Naive thymus-derived CD4-positive, alpha-beta T cell (primary cell): Measurements from ENCODE around the gene BCORL1. TPM values are rescaled to one million over a fixed set of nuclear protein-coding genes. Genes with fewer than 3 reads are reported as not detected.
A peak's percentile ranks its signal among the peaks of the same experiment; 100 is the strongest.

ENCODE experiments used
- ATAC-seq: fragments of 150-1000 bp; cut with Tn5 transposase; 2 replicates; pipeline ENCODE4 v1.10.0; 2021; ENCODE audit warnings: mild to moderate bottlenecking, moderate library complexity
- CTCF ChIA-PET: fragments of 350-600 bp; sonication (Branson Sonifier 250); formaldehyde crosslinking; loops from one replicate; lab custom pipeline; 2021; ENCODE audit warnings: antibody characterized with exemption; lab: Charles Lee
- POLR2A ChIA-PET: fragments of 350-600 bp; sonication (Branson Sonifier 250); formaldehyde crosslinking; loops from one replicate; lab custom pipeline; 2021; ENCODE audit warnings: antibody characterized with exemption, inconsistent platforms; lab: Charles Lee
- DNase-seq, 9 donors: peaks; one replicate each; pipeline versions ENCODE4 v3.0.0 to v3.0.0-alpha.2; 2020 to 2022; ENCODE audit warnings: mixed read lengths in 1 of 9
- H3K27ac ChIP-seq: one replicate; pipeline ENCODE4 v1.7.0; 2013; ENCODE audit warnings: mild to moderate bottlenecking, low read depth, low read length, moderate library complexity
- H3K27me3 ChIP-seq, 2 donors: one replicate each; pipeline ENCODE4 v1.7.0; 2013; ENCODE audit warnings: low read length in 2 of 2, mild to moderate bottlenecking in 2 of 2, moderate library complexity in 2 of 2; ENCODE audit not compliant: control insufficient read depth in 2 of 2, insufficient read depth in 2 of 2
- H3K36me3 ChIP-seq, 3 experiments: 1 replicate in 2 of 3; 2 replicates in 1 of 3; pipeline ENCODE4 v1.7.0; 2013; ENCODE audit warnings: low read length in 3 of 3, mild to moderate bottlenecking in 3 of 3, moderate library complexity in 1 of 3; ENCODE audit not compliant: insufficient read depth in 3 of 3, control insufficient read depth in 2 of 3
- H3K4me1 ChIP-seq, 2 donors: one replicate each; pipeline ENCODE4 v1.7.0; 2013; ENCODE audit warnings: low read length in 2 of 2, mild to moderate bottlenecking in 2 of 2, moderate library complexity in 1 of 2; ENCODE audit not compliant: control insufficient read depth in 2 of 2, insufficient read depth in 2 of 2
- H3K4me3 ChIP-seq: 2 replicates; pipeline ENCODE4 v1.7.0; 2013; ENCODE audit warnings: mild to moderate bottlenecking, low read length
- H3K9me3 ChIP-seq, 3 experiments: 1 replicate in 2 of 3; 2 replicates in 1 of 3; pipeline ENCODE4 v1.7.0; 2013; ENCODE audit warnings: low read length in 3 of 3; ENCODE audit not compliant: control insufficient read depth in 2 of 3
- H3K27ac Mint-ChIP-seq, 9 donors: one replicate each; pipeline ENCODE4 v1.8.0; 2020 to 2022; ENCODE audit warnings: mixed read lengths in 9 of 9, mild to moderate bottlenecking in 8 of 9, moderate library complexity in 5 of 9, inconsistent platforms in 2 of 9
- H3K27me3 Mint-ChIP-seq, 5 donors: one replicate each; pipeline ENCODE4 v1.8.0; 2021 to 2022; ENCODE audit warnings: mixed read lengths in 5 of 5, mild to moderate bottlenecking in 1 of 5
- H3K36me3 Mint-ChIP-seq, 5 donors: one replicate each; pipeline ENCODE4 v1.8.0; 2020 to 2022; ENCODE audit warnings: mixed read lengths in 5 of 5, mild to moderate bottlenecking in 3 of 5, inconsistent platforms in 1 of 5
- H3K4me1 Mint-ChIP-seq, 7 donors: one replicate each; pipeline ENCODE4 v1.8.0; 2020 to 2022; ENCODE audit warnings: mixed read lengths in 7 of 7, mild to moderate bottlenecking in 3 of 7, inconsistent platforms in 1 of 7
- H3K4me3 Mint-ChIP-seq, 10 donors: one replicate each; pipeline ENCODE4 v1.8.0; 2020 to 2022; ENCODE audit warnings: mild to moderate bottlenecking in 10 of 10, mixed read lengths in 10 of 10, moderate library complexity in 6 of 10, inconsistent platforms in 2 of 10
- H3K9me3 Mint-ChIP-seq, 11 donors: one replicate each; pipeline ENCODE4 v1.8.0; 2020 to 2022; ENCODE audit warnings: mixed read lengths in 11 of 11, mild to moderate bottlenecking in 4 of 11, inconsistent platforms in 1 of 11, moderate library complexity in 1 of 11
- intact Hi-C, 2 donors: fragments of 100-400 bp; cut with micrococcal nuclease; formaldehyde crosslinking; loops; one replicate each; pipeline ENCODE4 v1.15.1; 2023
- polyA plus RNA-seq, 2 donors: library from polyadenylated mRNA; unstranded; fragments of 300-500 nt; fragmentation: Illumina TruSeq; gene quantifications; one replicate each; pipeline ENCODE4 v1.2.3, GENCODE V29; 2021
- total RNA-seq, 6 experiments: library from RNA in 5 of 6; stranded (reverse) in 5 of 6; gene quantifications; 1 replicate in 5 of 6; 2 replicates in 1 of 6; pipeline ENCODE4 v1.2.3 and lab custom pipeline; 2021 to 2026

The BCORL1 gene
- total and polyA plus RNA-seq, 7 experiments from 2014 or later, result 0.64 to 8.9 (median 7.4) TPM

- H3K4me3 ChIP-seq, result no peak overlapping the region
- ChIA-PET POLR2A (no interaction called here), CTCF (no interaction called here)
- no peaks in the 10 kb centered on the region for H3K4me1 ChIP-seq
- Mint-ChIP-seq H3K9me3 (no peaks in the 10 kb centered on the region), H3K4me3 (peak overlapping the region in 2 of 10 donors; percentile 12 to 14), H3K27ac (peak overlapping the region in 2 of 9 donors; percentile 18 to 30), H3K27me3 (peaks cover 0 to 44% (median 0%) of the 10 kb centered on the region in 5 donors), H3K36me3 (no peaks in the 10 kb centered on the region), H3K4me1 (peaks cover 7 to 22% (median 15%) of the 10 kb centered on the region in 7 donors)
- H3K27ac ChIP-seq, result no peak overlapping the region
- H3K9me3 ChIP-seq, result no peaks in the 10 kb centered on the region
- intact Hi-C loops, result no loop called here
- ATAC-seq (no peak), DNase-seq (no peak)
- no peaks in the 10 kb centered on the region for H3K36me3 ChIP-seq
- H3K27me3 ChIP-seq, result no peaks in the 10 kb centered on the region
Observed at GRCh38 chrX:129938081-129938480, 44.4 kb upstream of the BCORL1 start.

- intact Hi-C loops, result no loop called here
- Histone ChIP-seq H3K27me3 (no peaks in the 10 kb centered on the region), H3K9me3 (no peaks in the 10 kb centered on the region), H3K27ac (no peak overlapping the region), H3K4me1 (no peaks in the 10 kb centered on the region), H3K4me3 (no peak overlapping the region), H3K36me3 (no peaks in the 10 kb centered on the region)
- Mint-ChIP-seq H3K27ac (no peak overlapping the region), H3K27me3 (peaks cover 0 to 32% (median 0%) of the 10 kb centered on the region in 5 donors), H3K36me3 (no peaks in the 10 kb centered on the region), H3K4me1 (peaks cover 7 to 22% (median 15%) of the 10 kb centered on the region in 7 donors), H3K4me3 (no peak overlapping the region), H3K9me3 (no peaks in the 10 kb centered on the region)
- DNase-seq, result no peak
- ChIA-PET POLR2A (no interaction called here), CTCF (interaction anchor here (0.7 kb wide), 1 partner anchor 14 kb away, joined by 4 read pairs; no protein-coding TSS in a partner anchor)
- ATAC-seq, result no peak
Observed at GRCh38 chrX:129939986-129940385, 42.4 kb upstream of the BCORL1 start.

GRCh38 chrX:129940721-129941120, 41.7 kb upstream of the BCORL1 start:
- no peaks in the 10 kb centered on the region for H3K9me3 ChIP-seq
- CTCF ChIA-PET, result no interaction called here
- no peak overlapping the region for H3K27ac ChIP-seq

GRCh38 chrX:129945131-129945530, 37.3 kb upstream of the BCORL1 start:
- POLR2A ChIA-PET, result no interaction called here
- CTCF ChIA-PET, result no interaction called here
- Histone ChIP-seq H3K9me3 (no peaks in the 10 kb centered on the region), H3K27ac (no peak overlapping the region), H3K36me3 (no peaks in the 10 kb centered on the region), H3K4me1 (no peaks in the 10 kb centered on the region), H3K4me3 (no peak overlapping the region), H3K27me3 (no peaks in the 10 kb centered on the region)
- H3K36me3 Mint-ChIP-seq, result no peaks in the 10 kb centered on the region
- H3K4me3 Mint-ChIP-seq, result no peak overlapping the region
- H3K27ac Mint-ChIP-seq, result no peak overlapping the region
- no peak for ATAC-seq
- peaks cover 0 to 3% (median 0%) of the 10 kb centered on the region in 7 donors for H3K4me1 Mint-ChIP-seq
- H3K9me3 Mint-ChIP-seq, result no peaks in the 10 kb centered on the region
- intact Hi-C loops, result no loop called here
- DNase-seq, result no peak
- peaks cover 0 to 10% (median 0%) of the 10 kb centered on the region in 5 donors for H3K27me3 Mint-ChIP-seq

More at GRCh38 chrX:129940721-129941120, 41.7 kb upstream of the BCORL1 start:
- Histone ChIP-seq H3K36me3 (no peaks in the 10 kb centered on the region), H3K4me1 (no peaks in the 10 kb centered on the region), H3K27me3 (no peaks in the 10 kb centered on the region), H3K4me3 (no peak overlapping the region)
- ATAC-seq (no peak), DNase-seq (no peak)
- Mint-ChIP-seq H3K27ac (no peak overlapping the region), H3K36me3 (no peaks in the 10 kb centered on the region), H3K27me3 (peaks cover 0 to 32% (median 0%) of the 10 kb centered on the region in 5 donors), H3K9me3 (no peaks in the 10 kb centered on the region), H3K4me3 (no peak overlapping the region), H3K4me1 (peaks cover 7 to 22% (median 15%) of the 10 kb centered on the region in 7 donors)
- POLR2A ChIA-PET, result no interaction called here
- intact Hi-C loops, result no loop called here

GRCh38 chrX:129953334-129953648, 29.1 kb upstream of the BCORL1 start:
- Mint-ChIP-seq H3K27me3 (peaks cover 0 to 12% (median 0%) of the 10 kb centered on the region in 5 donors), H3K4me1 (peaks cover 5 to 24% (median 11%) of the 10 kb centered on the region in 7 donors), H3K36me3 (peaks cover 0 to 5% (median 0%) of the 10 kb centered on the region in 5 donors), H3K27ac (peak overlapping the region in 6 of 9 donors; percentile 45 to 98 (median 74)), H3K9me3 (peaks cover 0 to 7% (median 0%) of the 10 kb centered on the region in 11 donors), H3K4me3 (peak overlapping the region; percentile 56 to 95 (median 70))
- POLR2A ChIA-PET, result interaction anchor here (1.1 to 2.4 kb wide), 3 partner anchors 8 to 23 kb away, joined by 3 to 10 read pairs (median 3); no protein-coding TSS in a partner anchor
- Histone ChIP-seq H3K27me3 (no peaks in the 10 kb centered on the region), H3K9me3 (no peaks in the 10 kb centered on the region), H3K27ac (peak overlapping the region; percentile 45), H3K4me3 (peak overlapping the region; percentile 57), H3K4me1 (no peaks in the 10 kb centered on the region), H3K36me3 (no peaks in the 10 kb centered on the region)
- ATAC-seq (no peak), DNase-seq (no peak)
- CTCF ChIA-PET, result no interaction called here
- intact Hi-C loops, result loop anchor here (2.0 kb wide), 2 partner anchors 20 to 72 kb away; no protein-coding TSS in a partner anchor

GRCh38 chrX:129953881-129954280, 28.6 kb upstream of the BCORL1 start:
- Mint-ChIP-seq H3K4me1 (peaks cover 5 to 24% (median 13%) of the 10 kb centered on the region in 7 donors), H3K27me3 (peaks cover 0 to 12% (median 0%) of the 10 kb centered on the region in 5 donors), H3K36me3 (peaks cover 0 to 5% (median 0%) of the 10 kb centered on the region in 5 donors), H3K4me3 (peak overlapping the region; percentile 56 to 95 (median 70)), H3K9me3 (peaks cover 0 to 7% (median 0%) of the 10 kb centered on the region in 11 donors), H3K27ac (peak overlapping the region in 7 of 9 donors; percentile 45 to 83 (median 66))
- Histone ChIP-seq H3K27me3 (no peaks in the 10 kb centered on the region), H3K27ac (no peak overlapping the region), H3K4me1 (no peaks in the 10 kb centered on the region), H3K9me3 (no peaks in the 10 kb centered on the region), H3K4me3 (no peak overlapping the region), H3K36me3 (no peaks in the 10 kb centered on the region)
- ChIA-PET POLR2A (interaction anchor here (1.1 to 2.4 kb wide), 2 partner anchors 8 to 18 kb away, joined by 3 to 10 read pairs; no protein-coding TSS in a partner anchor), CTCF (no interaction called here)
- no peak for ATAC-seq
- no peak for DNase-seq
- intact Hi-C loops, result loop anchor here (2.0 kb wide), 2 partner anchors 21 to 71 kb away; no protein-coding TSS in a partner anchor

- H3K36me3 Mint-ChIP-seq, result peaks cover 0 to 5% (median 0%) of the 10 kb centered on the region in 5 donors
- ATAC-seq (no peak), DNase-seq (no peak)
- H3K27ac Mint-ChIP-seq, result no peak overlapping the region
- Histone ChIP-seq H3K36me3 (no peaks in the 10 kb centered on the region), H3K4me1 (no peaks in the 10 kb centered on the region), H3K27ac (no peak overlapping the region), H3K9me3 (no peaks in the 10 kb centered on the region), H3K27me3 (no peaks in the 10 kb centered on the region), H3K4me3 (no peak overlapping the region)
- H3K4me1 Mint-ChIP-seq, result peaks cover 6 to 24% (median 13%) of the 10 kb centered on the region in 7 donors
- intact Hi-C loops, result no loop called here
- peaks cover 0 to 10% (median 0%) of the 10 kb centered on the region in 5 donors for H3K27me3 Mint-ChIP-seq
- H3K4me3 Mint-ChIP-seq, result no peak overlapping the region
- ChIA-PET POLR2A (no interaction called here), CTCF (interaction anchor here (1.2 kb wide), 1 partner anchor 29 kb away, joined by 5 read pairs; no protein-coding TSS in a partner anchor)
- H3K9me3 Mint-ChIP-seq, result peaks cover 0 to 7% (median 0%) of the 10 kb centered on the region in 11 donors
Observed at GRCh38 chrX:129954804-129955203, 27.6 kb upstream of the BCORL1 start.
